Left forelimb (tissue), 1 donor: ENCODE measurements around the gene TARDBP.
A peak's percentile ranks its signal among the peaks of the same experiment; 100 is the strongest.
"Not testable (repeated sequence)": the region's sequence is repeated elsewhere in the genome, so short reads cannot be mapped to it uniquely, and the experiment has no call there.

ENCODE experiments used
- DNase-seq: peaks from one replicate; pipeline ENCODE4 v3.0.0-alpha.2; 2018; ENCODE audit warnings: low spot score

Gene TARDBP

GRCh38 chr1:11042995-11043874 is 30.8 kb downstream of the TARDBP start:
- DNase-seq = peak; percentile 52

- no peak for DNase-seq
Observed at GRCh38 chr1:11044086-11044848, 31.8 kb downstream of the TARDBP start.

DNA sequence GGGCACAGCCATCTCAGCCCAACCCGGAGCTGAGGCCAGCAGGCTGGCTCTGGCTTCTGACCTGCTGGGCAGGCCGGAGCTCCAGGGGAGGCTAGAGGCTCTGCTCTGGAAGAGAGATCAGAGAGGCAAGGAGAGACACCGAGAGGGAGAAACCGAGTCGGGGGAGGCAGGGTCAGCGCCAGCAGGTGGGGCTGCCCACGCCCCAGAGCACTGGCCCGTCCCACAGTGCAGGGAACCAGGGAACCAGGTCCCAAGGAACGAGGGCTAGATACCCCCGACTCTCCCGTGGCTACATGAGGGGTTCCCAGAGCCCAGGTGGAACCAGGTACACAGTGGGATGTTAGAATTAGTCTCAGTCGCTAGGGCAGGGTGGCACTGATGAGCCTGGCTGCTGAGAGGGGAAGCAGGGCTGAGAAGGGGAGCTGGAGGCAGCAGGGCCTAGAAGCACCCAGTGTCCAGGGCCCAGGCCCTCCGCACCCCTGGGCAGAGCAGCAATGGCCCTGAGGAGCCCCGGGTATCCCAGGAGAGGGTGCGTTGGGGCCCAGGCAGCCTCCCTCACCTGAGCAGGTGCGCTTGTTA is 32.5 kb downstream of the TARDBP start:
- DNase-seq = no peak

GRCh38 chr1:11045428-11046269 is 33.2 kb downstream of the TARDBP start:
- no peak for DNase-seq

DNA sequence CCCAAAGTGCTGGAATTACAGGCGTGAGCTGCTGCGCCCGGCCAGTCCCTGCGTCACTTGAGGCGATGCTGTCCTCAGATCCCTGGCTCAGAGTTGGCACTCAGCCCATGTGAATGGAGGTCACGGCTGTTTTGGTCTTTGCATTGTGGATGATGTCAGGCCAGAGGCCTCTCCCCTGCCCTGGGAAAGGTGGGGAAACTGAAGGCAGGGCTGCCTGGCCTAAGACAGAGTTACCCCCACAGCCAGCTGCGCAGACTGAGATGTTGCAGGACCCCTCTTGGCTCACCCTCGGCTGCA is 33.8 kb downstream of the TARDBP start:
- no peak for DNase-seq

DNA sequence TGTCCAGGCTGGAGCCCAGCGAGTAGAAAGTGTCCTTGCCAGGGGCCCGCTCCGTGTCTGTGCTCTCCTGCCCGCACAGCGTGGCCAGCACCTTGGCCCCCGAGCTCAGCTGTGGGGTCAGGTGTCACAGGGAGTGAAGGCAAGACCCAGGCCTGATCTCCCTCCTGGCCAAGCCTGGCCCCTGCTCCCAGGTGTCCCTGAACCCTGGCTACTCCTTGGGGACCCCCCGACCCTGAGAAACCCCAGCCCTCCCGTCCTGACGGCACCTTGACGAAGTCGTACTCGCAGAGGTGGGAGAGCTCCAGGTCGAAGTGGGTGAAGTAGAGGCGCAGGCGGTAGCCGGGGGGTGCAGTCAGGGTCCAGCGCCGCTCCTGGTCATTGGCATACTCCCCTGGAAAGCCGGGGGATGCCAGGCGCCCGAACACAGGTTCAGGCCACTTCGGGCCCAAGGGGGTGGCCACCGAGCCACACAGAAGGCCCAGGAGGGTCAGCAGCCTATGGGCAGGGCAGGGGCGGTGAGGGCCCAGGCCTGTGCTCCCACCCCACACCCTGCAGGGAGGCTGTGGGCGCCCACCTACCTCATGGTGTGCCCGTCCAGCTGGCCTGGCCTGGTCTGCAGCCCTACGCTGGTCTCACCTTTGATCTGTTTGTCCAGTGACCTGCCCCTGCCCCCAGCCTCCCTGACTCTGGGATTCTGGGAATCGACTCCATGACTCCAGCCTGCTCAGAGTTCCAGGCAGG is 34.3 kb downstream of the TARDBP start, which contains the start of gene MASP2:
MASP2 (minus strand) TSS at position 615 of the 741 bp plus-strand sequence; CDS start at position 583, 32 bp downstream.
- no peak for DNase-seq

DNA sequence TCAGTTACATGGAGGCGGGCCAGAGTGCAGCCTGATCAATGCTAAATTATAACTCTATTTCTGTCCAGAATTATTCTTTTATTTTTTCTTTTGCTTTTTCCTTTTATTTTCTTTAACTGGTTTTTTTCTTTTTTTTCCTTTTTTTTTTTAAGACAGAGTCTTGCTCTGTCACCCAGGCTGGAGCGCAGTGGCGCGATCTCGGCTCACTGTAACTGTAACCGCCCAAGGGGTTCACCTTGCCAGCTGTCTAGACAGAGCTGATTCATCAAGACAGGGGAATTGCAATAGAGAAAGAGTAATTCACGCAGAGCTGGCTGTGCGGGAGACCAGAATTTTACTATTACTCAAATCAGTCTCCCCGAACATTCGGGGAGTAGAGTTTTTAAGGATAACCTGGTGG is 38.7 kb downstream of the TARDBP start:
- DNase-seq = not testable (repeated sequence)

GRCh38 chr1:11051781-11052511 is 39.5 kb downstream of the TARDBP start:
- no peak for DNase-seq

- no peak for DNase-seq
Observed at GRCh38 chr1:11052839-11053757, 40.6 kb downstream of the TARDBP start.

- no peak for DNase-seq
Observed at GRCh38 chr1:11053758-11054137, 41.3 kb downstream of the TARDBP start.

GRCh38 chr1:11054181-11054580 is 41.7 kb downstream of the TARDBP start:
- no peak for DNase-seq

DNA sequence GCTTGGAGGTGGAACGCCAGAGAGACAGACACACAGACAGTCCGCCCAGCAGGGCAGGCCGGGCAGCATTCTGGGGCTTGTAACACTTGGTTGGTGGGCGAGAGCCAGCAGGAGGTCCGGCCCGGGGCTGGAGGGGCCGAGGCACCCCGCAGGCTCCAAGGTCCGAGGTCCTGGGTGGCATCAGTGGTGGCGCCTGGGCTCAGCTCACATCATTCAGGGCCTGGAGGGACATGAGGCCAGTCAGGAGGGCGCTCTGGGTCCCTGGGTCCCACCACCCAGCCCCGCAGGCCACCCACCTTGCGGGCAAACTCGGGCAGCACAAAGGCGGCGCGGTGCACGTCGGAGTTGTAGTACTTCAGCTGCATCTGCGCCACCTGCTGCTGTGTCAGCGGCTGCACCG is 42.2 kb downstream of the TARDBP start:
- no peak for DNase-seq

DNA sequence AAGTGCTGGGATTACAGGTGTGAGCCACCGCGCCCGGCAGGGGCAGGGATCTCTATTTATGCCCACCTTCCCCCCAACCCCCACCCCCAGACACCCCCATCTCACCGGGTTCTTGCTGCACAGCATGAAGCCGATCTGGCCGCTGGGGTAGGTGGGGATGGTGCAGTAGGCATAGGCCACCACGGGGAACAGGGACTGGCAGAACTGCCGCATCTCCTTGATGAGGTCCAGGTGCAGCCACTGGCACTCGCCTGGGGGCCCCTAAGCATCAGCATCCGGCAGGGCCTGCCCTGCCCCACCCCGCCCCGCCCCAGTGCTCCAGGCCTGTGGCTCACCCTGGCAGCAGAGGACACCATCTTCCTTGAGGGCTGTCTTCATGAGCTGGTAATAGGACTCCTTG is 43.2 kb downstream of the TARDBP start:
- no peak for DNase-seq

- DNase-seq = no peak
Observed at GRCh38 chr1:11056504-11056903, 44.0 kb downstream of the TARDBP start.

GRCh38 chr1:11057477-11057876 is 45.0 kb downstream of the TARDBP start:
- no peak for DNase-seq

DNA sequence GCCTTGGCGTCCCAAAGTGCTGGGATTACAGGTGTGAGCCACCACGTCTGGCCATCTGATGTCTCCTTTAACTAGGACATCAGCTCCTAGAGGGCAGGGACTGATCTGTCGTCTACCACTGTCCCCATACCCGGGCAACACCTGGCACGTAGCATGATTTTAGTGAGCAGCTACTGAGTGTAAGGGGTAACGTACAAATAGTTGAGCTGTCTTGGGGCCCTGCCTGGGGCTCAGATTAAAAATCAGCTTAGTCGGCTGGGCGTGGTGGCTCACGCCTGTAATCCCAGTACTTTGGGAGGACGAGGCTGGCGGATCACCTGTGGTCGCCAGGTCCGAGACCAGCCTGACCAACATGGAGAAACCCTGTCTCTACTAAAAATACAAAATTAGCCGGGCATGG is 45.6 kb downstream of the TARDBP start:
- no peak for DNase-seq

GRCh38 chr1:11058595-11059154 is 46.2 kb downstream of the TARDBP start:
- no peak for DNase-seq

- DNase-seq = no peak
Observed at GRCh38 chr1:11059155-11059967, 46.9 kb downstream of the TARDBP start.
